Measurements from ENCODE around the gene FERMT2.

The FERMT2 gene

GRCh38 chr14:52834440-52834842 is 116.4 kb downstream of the FERMT2 start:
- FAIRE-seq (peak; percentile 38), DNase-seq (ENCODE audit: insufficient read length, low spot score) (no peak)

GRCh38 chr14:52833891-52834290 is 117.0 kb downstream of the FERMT2 start:
- FAIRE-seq (no peak), DNase-seq (ENCODE audit: insufficient read length, low spot score) (no peak)
- no peak for TF ChIP-seq CTCF (IDR thresholded peaks at IDR 0.05; ENCODE audit: insufficient read depth, missing control alignments)

More at GRCh38 chr14:52834440-52834842, 116.4 kb downstream of the FERMT2 start:
- no peak for TF ChIP-seq CTCF (IDR thresholded peaks at IDR 0.05; ENCODE audit: insufficient read depth, missing control alignments)

GRCh38 chr14:52829527-52830185 is 121.2 kb downstream of the FERMT2 start:
- TF ChIP-seq CTCF (IDR thresholded peaks at IDR 0.05; ENCODE audit: insufficient read depth, missing control alignments), result no peak
- FAIRE-seq, result no peak
- DNase-seq (ENCODE audit: insufficient read length, low spot score), result no peak

- no peak for TF ChIP-seq CTCF (IDR thresholded peaks at IDR 0.05; ENCODE audit: insufficient read depth, missing control alignments)
- FAIRE-seq, result no peak
- DNase-seq (ENCODE audit: insufficient read length, low spot score), result no peak
Observed at GRCh38 chr14:52827426-52827825, 123.4 kb downstream of the FERMT2 start.

- TF ChIP-seq CTCF (IDR thresholded peaks at IDR 0.05; ENCODE audit: insufficient read depth, missing control alignments), result no peak
- no peak for DNase-seq (ENCODE audit: insufficient read length, low spot score)
- no peak for FAIRE-seq
Observed at GRCh38 chr14:52825085-52825484, 125.8 kb downstream of the FERMT2 start.

- FAIRE-seq (no peak), DNase-seq (ENCODE audit: insufficient read length, low spot score) (no peak)
- no peak for TF ChIP-seq CTCF (IDR thresholded peaks at IDR 0.05; ENCODE audit: insufficient read depth, missing control alignments)
Observed at GRCh38 chr14:52824462-52824861, 126.4 kb downstream of the FERMT2 start.

- no peak for TF ChIP-seq CTCF (IDR thresholded peaks at IDR 0.05; ENCODE audit: insufficient read depth, missing control alignments)
- FAIRE-seq, result no peak
- DNase-seq (ENCODE audit: insufficient read length, low spot score), result no peak
Observed at GRCh38 chr14:52821805-52822250, 129.0 kb downstream of the FERMT2 start.

All from D721Med (cell line).